CD4-positive, alpha-beta T cell treated with Interleukin-21 for 1 hour (primary cell): Measurements from ENCODE around the gene GLTPD2.

Source experiments
- DNase-seq: peaks from one replicate; pipeline ENCODE4 v3.0.0-alpha.2; 2020

Gene GLTPD2

GRCh38 chr17:4788807-4789700 lies at the start of gene GLTPD2:
TSS of gene GLTPD2 (plus strand) at chr17:4788964. CDS start at chr17:4789012, 48 bp downstream.
- no peak for DNase-seq

- DNase-seq = peak; percentile 75
These were observed 49.4 kb upstream of the GLTPD2 start, which contains the start of the genes CXCL16 and ZMYND15 for GRCh38 chr17:4739122-4740024. TSS of gene CXCL16 (minus strand) at chr17:4739928. CDS start at chr17:4739339, 589 bp downstream. TSS of gene ZMYND15 (plus strand) at chr17:4739833. CDS start at chr17:4740549, 716 bp downstream.

- no peak for DNase-seq
These were observed 48.8 kb upstream of the GLTPD2 start for GRCh38 chr17:4740025-4740351.

- no peak for DNase-seq
These were observed 48.2 kb upstream of the GLTPD2 start for GRCh38 chr17:4740584-4740983.

- no peak for DNase-seq
These were observed 47.2 kb upstream of the GLTPD2 start for GRCh38 chr17:4741544-4741943.

GRCh38 chr17:4742133-4742532 lies 46.6 kb upstream of the GLTPD2 start:
- DNase-seq = no peak

- no peak for DNase-seq
These were observed 46.1 kb upstream of the GLTPD2 start for GRCh38 chr17:4742629-4743028.

GRCh38 chr17:4743216-4743615 lies 45.5 kb upstream of the GLTPD2 start:
- DNase-seq = no peak

- DNase-seq = no peak
These were observed 44.9 kb upstream of the GLTPD2 start for GRCh38 chr17:4743898-4744297.

- no peak for DNase-seq
These were observed 43.5 kb upstream of the GLTPD2 start for GRCh38 chr17:4744999-4745969.

- DNase-seq = peak; percentile 44
These were observed 40.9 kb upstream of the GLTPD2 start for GRCh38 chr17:4747847-4748246.

- no peak for DNase-seq
These were observed 40.1 kb upstream of the GLTPD2 start for GRCh38 chr17:4748686-4749085.

- DNase-seq = no peak
These were observed 38.2 kb upstream of the GLTPD2 start for GRCh38 chr17:4750606-4751005.

GRCh38 chr17:4751932-4752331 lies 36.8 kb upstream of the GLTPD2 start:
- no peak for DNase-seq

- DNase-seq = no peak
These were observed 35.4 kb upstream of the GLTPD2 start for GRCh38 chr17:4753392-4753791.

- no peak for DNase-seq
These were observed 29.0 kb upstream of the GLTPD2 start for GRCh38 chr17:4759776-4760236.

- DNase-seq = no peak
These were observed 24.2 kb upstream of the GLTPD2 start for GRCh38 chr17:4764595-4764994.

GRCh38 chr17:4766201-4766600 lies 22.6 kb upstream of the GLTPD2 start:
- DNase-seq = peak; percentile 22

- DNase-seq = no peak
These were observed 22.0 kb upstream of the GLTPD2 start for GRCh38 chr17:4766723-4767122.

GRCh38 chr17:4768298-4768697 lies 20.5 kb upstream of the GLTPD2 start:
- no peak for DNase-seq

- DNase-seq = no peak
These were observed 19.1 kb upstream of the GLTPD2 start for GRCh38 chr17:4769628-4770027.

- no peak for DNase-seq
These were observed 17.1 kb upstream of the GLTPD2 start, which contains the start of gene TM4SF5 for GRCh38 chr17:4771519-4772234. TSS of gene TM4SF5 (plus strand) at chr17:4771886. CDS start at chr17:4771923, 37 bp downstream.
